GM12878 (cell line): ENCODE data around the gene ELP4. TPM values are rescaled to one million over a fixed set of nuclear protein-coding genes. Genes with fewer than 3 reads are reported as not detected.

ENCODE experiments used
- ATAC-seq: fragments of 200-7000 bp; cut with Tn5 transposase; 3 replicates; pipeline ENCODE4 v1.9.1; 2020; ENCODE audit warnings: mild to moderate bottlenecking, moderate library complexity
- BruUV-seq: library from RNA; stranded (reverse); fragments of 400-500 nt; replicated peaks from 2 replicates; lab custom pipeline; 2021; lab: Mats Ljungman, UMichigan
- CTCF ChIA-PET: fragments of 300-600 bp; sonication (Branson Sonifier 250); formaldehyde crosslinking; extraction: SDS; loops from one replicate; lab custom pipeline; 2021; ENCODE audit warnings: inconsistent platforms; lab: Yijun Ruan, JAX
- POLR2A ChIA-PET: fragments of 350-600 bp; formaldehyde crosslinking; extraction: SDS; loops from one replicate; lab custom pipeline; 2021; ENCODE audit warnings: inconsistent platforms; lab: Charles Lee
- RAD21 ChIA-PET: fragments of 300-600 bp; sonication (Branson Sonifier 250); formaldehyde crosslinking; loops from one replicate; lab custom pipeline; 2023; ENCODE audit warnings: antibody characterized with exemption; ENCODE audit not compliant: unreplicated experiment; lab: Charles Lee
- SMC1A ChIA-PET: fragments of 300-600 bp; sonication (Branson Sonifier 250); formaldehyde crosslinking; loops from one replicate; lab custom pipeline; 2023; ENCODE audit not compliant: unreplicated experiment, uncharacterized antibody; lab: Charles Lee
- DNase-seq: peaks from one replicate; pipeline ENCODE4 v3.0.0-alpha.2; 2011; ENCODE audit warnings: low read depth, low spot score
- FAIRE-seq: peaks from 3 replicates; lab custom pipeline; 2011; peaks lifted over from hg19 to GRCh38; lab: Jason Lieb, UNC
- H2AFZ ChIP-seq: 2 replicates; pipeline ENCODE4 v1.6.0; 2011; ENCODE audit warnings: low read depth, low read length, control low read depth; ENCODE audit not compliant: control insufficient read depth
- H3K27ac ChIP-seq: 2 replicates; pipeline ENCODE4 v1.5.1; 2011; ENCODE audit warnings: control low read depth; ENCODE audit not compliant: control insufficient read depth, insufficient read depth
- H3K27me3 ChIP-seq, 2 experiments: replicated peaks in 1 of 2; 2 replicates each; pipeline versions ENCODE4 v1.6.0 to v1.6.1; 2011; ENCODE audit warnings: low read length in 1 of 2; ENCODE audit not compliant: control insufficient read depth in 2 of 2, insufficient read depth in 2 of 2
- H3K36me3 ChIP-seq, 2 experiments: 2 replicates each; pipeline ENCODE4 v1.5.1; 2011; ENCODE audit warnings: low read length in 1 of 2; ENCODE audit not compliant: control insufficient read depth in 2 of 2, insufficient read depth in 2 of 2
- H3K4me1 ChIP-seq: 2 replicates; pipeline ENCODE4 v1.6.1; 2011; ENCODE audit warnings: mild to moderate bottlenecking, low read length, moderate library complexity, mixed read lengths; ENCODE audit not compliant: control insufficient read depth, insufficient read depth
- H3K4me2 ChIP-seq: 2 replicates; pipeline ENCODE4 v1.6.0; 2011; ENCODE audit warnings: control low read depth; ENCODE audit not compliant: control insufficient read depth, insufficient read depth
- H3K4me3 ChIP-seq: fragments of 200-600 bp; sonication (generic); 2 replicates; pipeline ENCODE4 v1.5.1; 2016
- H3K79me2 ChIP-seq: 2 replicates; pipeline ENCODE4 v1.6.0; 2011; ENCODE audit warnings: low read length; ENCODE audit not compliant: control insufficient read depth, insufficient read depth
- H3K9ac ChIP-seq: 2 replicates; pipeline ENCODE4 v1.8.0; 2011; ENCODE audit warnings: low read length, control low read depth, mixed read lengths; ENCODE audit not compliant: control insufficient read depth, insufficient read depth
- H3K9me3 ChIP-seq: replicated peaks from 3 replicates; pipeline ENCODE4 v1.5.1; 2011; ENCODE audit warnings: mild to moderate bottlenecking, low read length; ENCODE audit not compliant: control insufficient read depth, insufficient read depth
- H4K20me1 ChIP-seq: 2 replicates; pipeline ENCODE4 v1.6.0; 2011; ENCODE audit not compliant: control insufficient read depth, insufficient read depth
- HDAC6 ChIP-seq: fragments of 200-600 bp; sonication (generic); IDR thresholded peaks from one replicate; pipeline ENCODE4 v1.8.0; 2017; ENCODE audit warnings: antibody characterized with exemption; ENCODE audit not compliant: unreplicated experiment
- RCOR1 ChIP-seq: conservative IDR thresholded peaks from 2 replicates; pipeline ENCODE4 v1.6.1; 2012; ENCODE audit warnings: low read depth, low read length, improper control_type of control experiment
- SUZ12 ChIP-seq: fragments of 200-600 bp; sonication (generic); IDR thresholded peaks from one replicate; pipeline ENCODE4 v1.6.1; 2018; ENCODE audit warnings: antibody characterized with exemption, mild to moderate bottlenecking; ENCODE audit not compliant: unreplicated experiment
- WGBS: methylation state at CpG from one replicate; pipeline ENCODE4 v1.1.6; 2016; ENCODE audit warnings: low lambda C conversion rate; ENCODE audit not compliant: insufficient replicate concordance, insufficient coverage; ENCODE audit errors: missing lambda C conversion rate; 5-methylcytosine and 5-hydroxymethylcytosine counted together
- in situ Hi-C: fragments of 300-500 bp; cut with MboI; formaldehyde crosslinking; loops from 9 replicates; pipeline ENCODE4 v1.14.3; 2018; ENCODE audit warnings: mixed read lengths
- intact Hi-C: fragments of 100-400 bp; cut with micrococcal nuclease; formaldehyde crosslinking; loops from one replicate; pipeline ENCODE4 v1.14.2; 2022; ENCODE audit not compliant: unreplicated experiment
- polyA plus RNA-seq, 11 experiments: library from polyadenylated mRNA; depleted of rRNA in 4 of 11; unstranded in 6 of 11; stranded (reverse) in 5 of 11; fragments of >200 nt; fragmentation: Nextera tagmentation in 4 of 11; fragmentation: Illumina TruSeq in 1 of 11; extraction: Ambion mirVana in 4 of 11; extraction: Trizol in 1 of 11; gene quantifications; 1 replicate in 1 of 11; 2 replicates in 10 of 11; pipeline versions ENCODE4 v1.2.1 to v1.2.3, GENCODE V29; 2011 to 2016; ENCODE audit warnings: inconsistent platforms in 2 of 11, missing spikeins in 2 of 11, low read depth in 1 of 11
- total RNA-seq, 4 experiments: library from RNA; depleted of rRNA in 3 of 4; stranded (reverse); fragments of >200 nt in 3 of 4; fragmentation: Illumina TruSeq in 1 of 4; extraction: Trizol in 1 of 4; gene quantifications; 2 replicates each; pipeline versions ENCODE4 v1.2.1 to v1.2.3, GENCODE V29; 2013 to 2021

Gene ELP4
- total and polyA plus RNA-seq, 10 of the 15 experiments (the other 5 are each of a cell fraction or from before 2014, with no cell fraction given) = 17.7 to 36.1 (median 27.0) TPM

DNA sequence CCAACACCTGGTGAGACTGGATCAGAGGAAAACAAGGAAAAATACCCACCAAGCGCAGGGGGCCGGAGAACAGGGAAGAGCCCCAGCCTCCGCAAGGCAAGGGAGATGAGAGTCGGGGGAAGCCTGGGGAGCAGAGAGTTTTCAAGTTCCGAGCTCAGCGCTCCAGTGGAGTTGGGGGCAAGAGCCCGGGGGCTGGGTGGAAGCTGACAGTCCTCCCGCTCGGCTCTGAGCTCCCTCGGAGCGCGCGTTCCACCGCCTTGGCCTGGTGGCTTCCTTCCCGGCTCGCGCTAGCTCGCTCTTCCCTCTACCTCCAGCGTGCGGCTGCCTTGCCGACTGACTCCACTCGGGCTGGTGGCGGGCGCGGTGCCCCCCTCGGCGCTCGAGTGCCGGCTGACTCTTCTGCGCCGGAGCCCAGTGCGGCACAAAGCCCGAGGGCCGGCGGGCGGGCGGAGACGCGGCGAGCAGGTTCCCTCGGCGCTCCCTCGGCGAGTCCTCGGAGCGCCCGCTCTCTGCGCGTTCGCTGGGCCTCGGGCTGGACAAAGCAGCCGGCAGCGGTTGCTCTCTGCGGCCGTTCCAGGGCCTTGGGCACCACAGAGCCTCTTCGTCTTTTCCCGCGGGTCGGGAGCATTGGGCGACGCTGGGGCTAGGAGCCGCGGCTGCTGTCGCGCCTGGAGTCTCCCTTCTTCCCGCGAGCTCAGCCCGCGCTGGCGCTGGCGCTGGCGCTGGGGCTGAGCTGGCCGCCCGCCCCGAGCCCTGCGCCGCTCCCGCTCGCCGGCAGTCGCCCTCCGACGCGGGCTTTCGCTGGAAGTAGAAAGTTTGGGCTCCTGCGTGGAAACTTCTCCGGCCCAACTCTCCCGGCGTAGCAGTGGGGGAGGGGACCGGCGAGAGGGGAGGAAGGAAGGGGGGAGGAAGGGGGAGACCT lies 300.6 kb downstream of the ELP4 start:
- Histone ChIP-seq H3K9ac (no peak overlapping the region), H4K20me1 (no peaks in the 10 kb centered on the region), H3K27me3 (peaks cover 37 to 65% of the 10 kb centered on the region in 2 experiments)
- ChIA-PET CTCF (no interaction called here), RAD21 (no interaction called here), POLR2A (no interaction called here)
- DNase-seq (no peak), FAIRE-seq (no peak)
- TF ChIP-seq RCOR1 (no peak), SUZ12 (peak; percentile 68), HDAC6 (peak; percentile 66)
- TF ChIP-seq, all 136 proteins: peak for 2
- Histone ChIP-seq H3K27ac (no peak overlapping the region), H3K4me2 (peak overlapping the region; percentile 87), H3K4me3 (peak overlapping the region; percentile 63), H3K9me3 (no peaks in the 10 kb centered on the region; the same call in 2 of the 3 replicates), H3K79me2 (no peaks in the 10 kb centered on the region), H3K36me3 (no peaks in the 10 kb centered on the region), H3K4me1 (peaks cover 12% of the 10 kb centered on the region; the same call in 1 of the 2 replicates), H2AFZ (peak overlapping the region; percentile 17; the same call in 1 of the 2 replicates)
- no TSS peak for BruUV-seq
- intact Hi-C loops = loop anchor here (5.0 to 10.0 kb wide), 3 partner anchors 147 to 318 kb away; no protein-coding TSS in a partner anchor
- in situ Hi-C loops = no loop called here
- peak; percentile 6; the same call in 2 of the 3 replicates for ATAC-seq
- SMC1A ChIA-PET = no interaction called here
- WGBS = 10% methylated on average over 75 of the region's 91 CpGs
